Sciatic nerve (tissue), 2 donors: ENCODE results near the gene WDR59. TPM values are rescaled to one million over a fixed set of nuclear protein-coding genes. Genes with fewer than 3 reads are reported as not detected.
"Not testable (repeated sequence)": the region's sequence is repeated elsewhere in the genome, so short reads cannot be mapped to it uniquely, and the experiment has no call there.

Source experiments
- ATAC-seq: fragments of 200-7000 bp; cut with Tn5 transposase; one replicate; pipeline ENCODE4 v1.9.1; 2020; ENCODE audit warnings: mild to moderate bottlenecking, moderate library complexity
- DNase-seq: peaks from one replicate; pipeline ENCODE4 v3.0.0-alpha.2; 2020; ENCODE audit warnings: low spot score
- intact Hi-C: fragments of 100-400 bp; cut with DNase I; formaldehyde crosslinking; loops from one replicate; pipeline ENCODE4 v1.14.2; 2022
- total RNA-seq: library from RNA; stranded (reverse); fragmentation: NEBNext Ultra II Directional; extraction: Animal tissue kit (Norgen Biotek cat#: 25700); gene quantifications from one replicate; pipeline ENCODE4 v1.2.1, GENCODE V29; 2021
- donor health status: DM: no; HTN: no; CAD: no.
- donor health status: DM: no; HTN: no; CAD: no.

WDR59 gene
- total RNA-seq, 1 donor from 2014 or later: 95.4 TPM

- no peak for DNase-seq
- intact Hi-C loops: no loop called here
- ATAC-seq: no peak
Observed at GRCh38 chr16:74922150-74923138, 62.5 kb downstream of the WDR59 start.

GRCh38 chr16:74921051-74921450, 63.9 kb downstream of the WDR59 start:
- ATAC-seq: no peak
- no peak for DNase-seq
- intact Hi-C loops: no loop called here

DNA sequence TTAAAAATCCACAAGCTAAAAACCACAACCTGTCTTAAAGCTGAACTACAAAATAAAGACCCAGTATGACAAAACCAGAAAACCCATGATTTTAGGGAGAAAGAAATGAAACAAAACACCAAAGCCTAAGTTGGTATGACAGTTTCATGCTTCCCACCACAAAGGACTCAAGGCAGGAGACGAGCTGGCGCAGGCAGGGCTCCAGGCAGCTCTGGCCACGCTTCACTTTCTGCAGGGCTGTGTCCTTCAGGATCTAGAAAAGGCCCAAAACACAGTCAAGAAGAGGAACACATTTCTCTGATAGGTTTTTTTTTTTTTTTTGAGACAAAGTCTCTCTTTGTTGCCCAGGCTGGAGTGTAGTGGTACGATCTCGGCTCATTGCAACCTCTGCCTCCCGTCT, 75.3 kb downstream of the WDR59 start:
- DNase-seq (no peak), ATAC-seq (no peak)
- intact Hi-C loops: no loop called here

GRCh38 chr16:74908759-74909158, 76.2 kb downstream of the WDR59 start:
- DNase-seq, intact Hi-C loops, ATAC-seq: not testable (repeated sequence)

GRCh38 chr16:74903901-74904678, 80.8 kb downstream of the WDR59 start:
- ATAC-seq (no peak), DNase-seq (no peak)
- intact Hi-C loops: no loop called here

GRCh38 chr16:74903120-74903519, 81.8 kb downstream of the WDR59 start:
- ATAC-seq: no peak
- intact Hi-C loops: no loop called here
- DNase-seq: no peak

DNA sequence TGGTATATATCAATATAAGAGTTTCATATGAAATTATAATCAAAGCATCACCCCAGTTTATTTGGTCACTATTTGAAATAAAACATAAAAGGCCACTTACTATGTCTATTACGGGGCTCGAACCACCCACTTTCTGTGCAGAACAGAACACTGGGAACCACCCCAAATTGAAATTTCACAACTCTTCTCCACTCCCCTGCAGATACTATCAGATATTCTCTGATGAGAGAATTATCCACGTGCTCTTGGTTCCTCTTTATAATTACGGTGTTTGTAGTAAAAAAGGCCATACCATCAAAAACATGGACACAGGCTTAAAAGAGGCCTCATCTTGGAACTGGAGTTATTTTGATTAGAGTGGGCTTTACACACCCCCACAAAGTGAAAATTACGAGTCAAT, 82.8 kb downstream of the WDR59 start:
- DNase-seq: no peak
- no peak for ATAC-seq
- intact Hi-C loops: no loop called here

- intact Hi-C loops: no loop called here
- ATAC-seq: no peak
- no peak for DNase-seq
Observed at GRCh38 chr16:74901606-74902005, 83.3 kb downstream of the WDR59 start.

GRCh38 chr16:74899816-74900215, 85.1 kb downstream of the WDR59 start:
- DNase-seq: no peak
- ATAC-seq: no peak
- intact Hi-C loops: no loop called here

- no peak for DNase-seq
- no peak for ATAC-seq
- intact Hi-C loops: no loop called here
Observed at GRCh38 chr16:74898659-74899058, 86.3 kb downstream of the WDR59 start.

DNA sequence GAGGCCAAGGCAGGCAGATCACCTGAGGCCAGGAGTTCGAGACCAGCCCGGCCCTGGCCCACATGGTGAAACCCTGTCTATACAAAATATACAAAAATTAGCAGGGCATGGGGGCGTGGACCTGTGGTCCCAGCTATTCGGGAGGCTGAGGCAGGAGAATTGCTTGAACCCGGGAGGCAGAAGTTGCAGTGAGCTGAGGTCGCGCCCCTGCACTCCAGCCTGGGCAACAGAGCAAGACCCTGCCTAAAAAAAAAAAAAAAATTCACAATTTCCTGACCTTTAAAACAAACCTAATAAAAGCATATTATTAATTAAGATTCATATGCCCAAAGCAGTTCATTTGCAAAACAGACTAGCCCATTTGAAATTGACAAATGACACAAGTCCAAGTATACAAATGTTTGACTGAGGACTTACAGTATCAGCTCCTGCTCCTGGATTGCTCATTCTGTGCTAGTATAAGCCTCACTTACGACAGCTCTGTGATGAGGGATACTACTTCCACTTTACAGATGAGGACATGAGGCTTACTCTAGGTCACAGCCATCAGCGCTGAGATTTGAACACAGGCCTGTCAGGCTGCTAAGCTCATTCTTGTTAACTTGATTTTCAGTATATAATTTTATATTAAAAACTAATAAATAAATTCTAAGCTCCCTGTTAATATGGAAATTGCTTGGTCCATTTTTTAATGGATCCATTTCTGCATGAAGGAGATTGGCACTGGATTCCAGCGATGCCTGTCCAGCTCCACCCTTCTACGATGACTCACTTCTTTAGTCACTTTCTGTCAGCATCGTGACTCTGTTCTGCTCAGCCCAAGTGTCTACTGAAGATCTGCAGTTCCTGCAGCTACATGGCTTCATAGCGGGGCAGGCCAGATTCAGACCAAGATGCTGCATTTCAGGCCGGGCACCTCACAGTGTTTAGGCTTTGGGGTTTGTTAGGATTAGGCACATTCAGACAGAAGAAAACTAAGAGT, 88.2 kb downstream of the WDR59 start:
- ATAC-seq: no peak
- intact Hi-C loops: no loop called here
- no peak for DNase-seq

DNA sequence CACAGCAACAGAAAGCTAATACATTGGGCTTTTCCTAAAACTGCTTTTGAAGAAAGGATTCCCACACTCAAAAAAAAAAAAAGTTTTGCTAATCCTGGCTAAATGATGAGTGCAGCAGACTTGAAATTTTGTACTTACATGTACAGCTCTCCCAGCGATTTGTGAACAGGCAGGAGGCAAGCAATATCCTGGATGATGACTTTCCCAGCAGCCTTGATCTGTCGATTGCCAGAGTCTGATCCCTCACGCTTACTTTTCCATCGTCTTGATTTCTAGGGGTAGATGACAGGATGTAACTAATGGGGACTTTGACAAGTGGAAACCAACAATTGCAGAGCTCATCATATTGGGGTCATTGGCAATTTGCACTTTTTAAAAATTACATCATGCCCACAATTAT, 91.4 kb downstream of the WDR59 start:
- no peak for DNase-seq
- intact Hi-C loops: no loop called here
- ATAC-seq: no peak

- ATAC-seq: no peak
- DNase-seq: no peak
- intact Hi-C loops: no loop called here
Observed at GRCh38 chr16:74892574-74893461, 92.1 kb downstream of the WDR59 start.

DNA sequence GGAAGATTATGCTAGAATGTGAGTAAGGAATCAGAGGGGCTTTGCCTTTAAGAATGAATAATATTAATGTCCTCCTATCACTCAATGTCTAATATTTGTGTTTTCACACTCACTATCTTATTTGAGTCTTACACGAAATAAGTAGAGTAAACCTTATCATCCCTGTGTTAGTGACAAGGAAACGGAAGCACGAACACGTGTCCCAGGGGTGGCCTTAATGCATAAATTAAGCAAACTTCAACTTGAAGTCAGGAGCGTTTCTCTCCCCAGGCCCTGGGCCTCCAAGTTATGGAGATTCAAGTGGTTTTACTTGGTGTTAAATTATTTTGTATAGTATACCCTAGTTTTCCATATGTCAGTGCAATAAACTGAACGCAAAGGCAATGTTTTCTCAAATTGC, 96.0 kb downstream of the WDR59 start:
- ATAC-seq: no peak
- no peak for DNase-seq
- intact Hi-C loops: no loop called here

- ATAC-seq (no peak), DNase-seq (no peak)
- intact Hi-C loops: no loop called here
Observed at GRCh38 chr16:74888232-74888862, 96.6 kb downstream of the WDR59 start.

GRCh38 chr16:74887084-74887483, 97.8 kb downstream of the WDR59 start:
- intact Hi-C loops: no loop called here
- no peak for ATAC-seq

DNA sequence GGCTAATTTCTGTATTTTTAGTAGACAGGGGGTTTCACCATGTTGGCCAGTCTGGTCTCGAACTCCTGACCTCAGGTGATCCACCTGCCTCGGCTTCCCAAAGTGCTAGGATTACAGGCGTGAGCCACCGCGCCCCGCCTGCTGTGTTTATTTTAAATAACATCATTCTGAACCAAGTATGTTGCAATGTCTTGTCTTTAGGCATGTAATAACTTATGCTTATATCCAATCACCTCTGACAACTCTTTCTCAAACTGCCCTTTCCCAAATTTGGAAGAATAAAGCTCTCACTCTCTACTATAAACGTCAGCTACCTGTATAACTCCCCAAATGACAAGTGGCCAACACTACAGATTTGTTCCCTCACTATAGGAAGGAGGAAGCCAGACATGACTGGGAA, 107.2 kb downstream of the WDR59 start:
- intact Hi-C loops: no loop called here
- ATAC-seq (no peak), DNase-seq (no peak)

More at GRCh38 chr16:74887084-74887483, 97.8 kb downstream of the WDR59 start:
- no peak for DNase-seq
